HG02623 (cell line): ENCODE data around the gene OPRL1.

ENCODE experiments used
- ATAC-seq: cut with Tn5 transposase; IDR thresholded peaks from one replicate; pipeline ENCODE4 v1.9.1; 2021; ENCODE audit warnings: moderate library complexity; ENCODE audit not compliant: unreplicated experiment

The OPRL1 gene

DNA sequence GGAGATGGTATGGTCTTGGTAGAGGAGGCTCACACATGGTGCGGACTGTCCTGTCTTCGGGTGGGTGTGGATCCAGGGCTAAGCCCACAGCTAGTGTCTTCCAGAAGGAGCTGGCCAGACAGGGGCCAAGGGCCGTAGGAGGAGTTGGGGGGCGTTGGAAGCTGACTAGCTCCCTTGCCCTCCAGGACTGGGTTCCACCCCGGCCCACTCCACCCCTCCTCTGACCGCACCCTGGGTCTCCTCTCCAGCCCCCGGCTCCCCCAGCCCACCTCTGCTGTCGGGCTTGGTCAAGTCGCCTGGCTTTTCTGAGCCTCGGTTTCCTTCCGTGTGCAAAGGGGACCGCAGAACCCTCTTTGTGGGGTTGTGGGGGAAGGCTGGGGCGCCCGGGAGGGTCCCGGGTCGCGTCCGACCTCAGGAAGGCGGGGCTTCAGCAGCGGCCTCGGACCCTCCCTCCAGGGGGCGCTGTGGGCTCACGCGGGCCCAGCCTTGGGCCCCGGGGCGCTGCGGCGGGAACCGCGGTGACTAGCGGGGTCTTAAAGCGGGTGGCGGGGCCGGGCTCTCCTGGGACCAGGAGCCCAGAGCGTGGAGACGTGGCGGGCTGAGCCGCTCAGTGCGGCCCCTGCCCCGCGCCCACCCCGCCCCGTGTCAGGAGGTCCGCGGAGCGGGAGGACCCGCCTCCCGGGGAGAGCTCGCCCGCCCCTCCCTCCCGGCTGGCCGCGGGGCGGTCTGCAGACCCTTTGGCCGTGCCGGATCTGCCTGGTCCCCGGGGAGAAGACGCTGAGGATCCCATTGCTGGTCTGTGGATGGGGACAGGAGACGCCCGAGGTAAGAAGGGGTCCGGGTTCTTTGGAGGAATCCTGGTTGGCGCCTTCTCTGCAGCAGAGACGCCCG is 22.1 kb downstream of the OPRL1 start:
- ATAC-seq, result no peak

DNA sequence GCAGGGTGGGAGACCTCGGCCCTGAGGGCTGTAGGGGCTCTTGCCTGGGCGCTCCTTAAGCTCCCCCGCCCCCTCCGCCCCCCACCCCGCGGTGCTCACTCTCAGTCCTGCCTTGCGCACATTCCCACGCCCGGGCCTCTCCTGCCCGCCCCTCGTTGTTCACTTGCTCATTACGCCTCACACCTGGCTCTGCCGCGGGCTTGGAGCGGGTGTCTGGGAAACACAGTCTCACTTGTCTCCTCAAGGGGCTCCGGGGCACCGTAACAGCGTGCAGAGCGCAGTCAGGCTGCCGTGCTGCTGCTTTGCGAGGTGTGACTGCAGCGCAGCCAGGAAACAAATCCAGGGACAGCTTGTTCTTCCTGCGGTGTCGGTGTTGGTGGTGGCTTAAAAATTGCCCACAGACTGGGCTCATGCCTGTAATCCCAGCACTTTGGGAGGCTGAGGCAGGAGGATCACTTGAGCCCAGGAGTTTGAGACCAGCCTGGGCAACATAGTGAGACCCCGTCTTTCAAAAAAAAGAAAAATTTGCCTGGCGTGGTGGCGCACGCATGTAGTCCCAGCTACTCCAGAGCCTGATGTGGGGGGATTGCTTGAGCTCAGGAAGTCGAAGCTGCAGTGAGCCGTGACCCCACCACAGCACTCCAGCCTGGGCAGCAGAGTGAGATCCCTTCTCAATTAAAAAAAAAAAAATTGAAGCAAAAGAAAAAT is 22.9 kb downstream of the OPRL1 start:
- ATAC-seq, result no peak

DNA sequence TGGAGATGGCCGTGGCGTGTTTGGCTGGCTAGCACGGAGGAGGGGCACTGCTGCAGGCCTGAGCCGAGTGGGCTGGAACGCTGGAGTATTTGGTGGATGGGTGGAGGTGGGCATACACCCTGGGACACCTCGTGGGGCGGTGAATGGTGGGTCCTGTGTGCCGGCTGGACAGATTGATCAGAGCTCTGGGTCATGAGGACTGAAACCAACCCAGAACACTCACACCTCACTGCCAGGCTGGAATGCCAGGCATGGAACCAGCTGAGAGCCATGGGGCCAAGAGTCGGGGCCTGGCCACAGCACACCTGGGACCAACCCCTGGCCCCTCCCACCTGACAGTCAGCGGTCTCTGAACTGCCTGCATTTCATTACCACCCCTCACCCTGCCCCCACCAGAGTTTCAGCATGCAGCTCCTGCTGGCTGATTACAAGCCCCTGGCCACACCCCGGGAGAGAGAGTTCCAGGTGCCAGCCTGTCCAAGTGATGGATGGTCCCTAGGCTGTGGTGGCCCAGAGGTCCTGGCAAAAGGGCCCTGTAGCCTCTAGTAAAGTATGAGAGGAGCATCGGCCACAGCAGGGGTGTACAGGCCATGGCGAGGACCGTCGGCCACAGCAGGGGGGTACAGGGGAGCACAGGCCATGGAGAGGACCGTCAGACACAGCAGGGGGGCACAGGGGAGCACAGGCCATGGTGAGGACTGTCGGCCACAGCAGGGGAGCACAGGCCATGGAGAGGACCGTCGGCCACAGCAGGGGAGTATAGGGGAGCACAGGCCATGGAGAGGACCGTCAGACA is 24.2 kb downstream of the OPRL1 start:
- no peak for ATAC-seq

DNA sequence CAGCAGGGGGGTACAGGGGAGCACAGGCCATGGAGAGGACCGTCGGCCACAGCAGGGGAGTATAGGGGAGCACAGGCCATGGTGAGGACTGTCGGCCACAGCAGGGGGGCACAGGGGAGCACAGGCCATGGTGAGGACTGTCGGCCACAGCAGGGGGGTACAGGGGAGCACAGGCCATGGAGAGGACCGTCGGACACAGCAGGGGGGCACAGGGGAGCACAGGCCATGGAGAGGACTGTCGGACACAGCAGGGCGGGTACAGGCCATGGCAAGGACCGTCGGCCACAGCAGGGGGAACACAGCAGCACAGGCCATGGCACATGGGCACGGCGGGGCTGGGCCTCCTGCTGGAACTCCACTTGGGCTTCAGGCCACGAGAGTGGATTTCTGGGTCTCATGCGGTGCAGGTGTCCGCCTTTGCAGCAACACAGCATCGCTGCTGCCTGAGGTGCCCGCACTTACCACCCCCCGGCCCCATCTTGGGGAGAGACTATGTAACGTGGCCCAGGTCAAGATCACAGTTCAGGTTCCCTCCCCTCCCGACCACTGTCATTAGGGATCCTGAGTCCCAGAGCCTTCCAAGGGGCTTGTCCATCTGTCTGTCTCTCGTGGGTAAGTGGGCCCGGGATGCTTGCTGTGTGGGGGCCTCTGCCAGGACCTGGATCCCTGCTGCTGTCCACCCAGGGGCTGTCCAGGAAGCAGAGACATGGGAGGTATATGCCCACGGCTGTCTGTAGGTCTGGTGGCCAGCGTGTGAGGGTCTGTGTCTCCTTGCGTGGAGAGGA is 25.0 kb downstream of the OPRL1 start:
- ATAC-seq, result no peak

DNA sequence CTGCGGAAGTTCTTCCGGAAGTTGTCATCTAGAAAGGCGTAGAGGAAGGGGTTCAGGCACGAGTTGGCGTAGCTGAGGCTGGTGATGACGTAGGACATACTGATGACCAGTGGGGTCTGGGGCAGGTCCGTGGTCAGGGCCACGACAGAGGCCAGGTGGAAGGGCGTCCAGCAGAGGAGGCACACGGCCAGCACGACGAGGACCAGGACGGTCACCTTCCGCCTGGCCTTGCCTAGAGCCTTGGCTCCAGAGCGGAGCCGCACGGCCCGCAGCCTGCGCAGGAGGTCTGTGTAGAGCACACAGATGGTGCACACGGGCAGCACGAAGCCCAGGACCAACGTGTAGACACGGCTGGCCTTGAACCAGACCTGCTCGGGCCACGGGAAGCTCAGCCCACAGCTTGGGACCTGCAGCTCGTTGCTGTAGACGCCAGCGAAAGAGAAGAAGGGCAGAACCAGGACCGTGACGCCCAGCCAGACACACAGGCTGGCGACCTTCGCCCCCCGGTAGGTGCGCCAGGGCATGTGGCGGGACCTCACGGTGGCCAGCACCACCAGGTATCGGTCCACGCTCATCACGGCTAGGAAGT is 26.1 kb downstream of the OPRL1 start:
- ATAC-seq, result no peak

DNA sequence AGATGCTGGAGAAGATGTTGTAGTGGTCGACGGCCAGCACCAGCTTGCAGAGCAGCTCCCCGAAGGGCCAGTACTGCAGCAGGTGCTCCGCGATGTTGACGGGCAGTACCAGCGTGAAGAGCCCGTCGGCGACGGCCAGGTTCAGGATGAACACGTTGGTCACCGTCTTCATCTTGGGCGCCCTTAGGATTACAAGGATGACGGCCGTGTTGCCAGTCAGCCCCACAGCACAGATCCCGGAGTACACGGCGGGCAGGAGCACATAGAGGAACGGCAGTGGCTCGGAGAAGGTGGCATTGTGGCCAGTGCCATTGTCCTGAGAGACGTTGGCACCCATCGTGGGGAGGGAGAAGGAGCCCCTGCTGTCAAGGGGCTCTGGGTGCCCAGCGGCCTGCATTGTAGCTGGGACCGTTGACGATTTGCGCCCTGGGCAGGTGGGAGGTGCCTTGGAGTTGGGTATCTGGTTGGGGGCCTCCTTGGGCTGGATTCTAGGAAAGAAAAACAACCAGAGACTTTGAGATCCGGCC is 26.6 kb downstream of the OPRL1 start:
- ATAC-seq, result no peak

DNA sequence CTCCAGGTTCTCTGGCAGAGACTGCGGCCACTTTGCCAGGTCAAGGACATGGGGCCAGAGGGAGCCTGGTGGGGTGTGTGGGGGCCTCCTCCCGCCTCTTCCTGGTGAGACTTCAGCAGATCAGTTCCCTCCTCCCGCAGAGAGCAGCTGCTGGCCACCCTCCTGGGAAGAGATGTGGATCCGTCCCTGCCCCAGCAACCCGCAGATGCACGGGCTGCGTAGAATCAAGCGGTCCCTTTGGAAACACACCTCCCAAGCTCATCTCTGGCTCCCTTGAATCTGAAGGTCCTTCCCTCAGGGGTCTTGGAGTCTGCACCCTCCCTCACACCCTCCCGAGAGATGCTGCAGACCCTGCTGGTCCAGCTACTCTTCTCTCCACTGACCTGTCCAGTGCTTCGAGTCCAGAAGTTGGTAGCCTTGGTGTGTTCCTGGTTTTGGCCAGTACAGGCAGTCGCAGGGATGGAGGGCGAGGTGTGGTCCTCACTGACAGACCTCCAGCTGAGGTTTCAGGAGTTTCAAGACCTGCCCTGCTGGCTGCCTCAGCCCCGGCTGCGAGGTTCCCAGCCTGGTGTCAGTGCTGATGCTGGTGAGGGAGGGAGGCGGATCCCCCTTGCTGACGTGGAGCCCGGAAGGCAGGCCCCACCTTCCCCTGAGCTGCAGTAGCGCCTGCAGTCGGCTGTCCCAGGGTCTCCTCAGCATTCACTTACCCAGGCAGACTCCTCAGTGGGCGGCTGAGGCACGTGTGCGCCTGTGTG is 27.3 kb downstream of the OPRL1 start, which contains the start of gene NPBWR2:
TSS of gene NPBWR2 (minus strand) at position 585 of the 755 bp plus-strand sequence. CDS start 734 bp downstream, outside the sequence.
- no peak for ATAC-seq

DNA sequence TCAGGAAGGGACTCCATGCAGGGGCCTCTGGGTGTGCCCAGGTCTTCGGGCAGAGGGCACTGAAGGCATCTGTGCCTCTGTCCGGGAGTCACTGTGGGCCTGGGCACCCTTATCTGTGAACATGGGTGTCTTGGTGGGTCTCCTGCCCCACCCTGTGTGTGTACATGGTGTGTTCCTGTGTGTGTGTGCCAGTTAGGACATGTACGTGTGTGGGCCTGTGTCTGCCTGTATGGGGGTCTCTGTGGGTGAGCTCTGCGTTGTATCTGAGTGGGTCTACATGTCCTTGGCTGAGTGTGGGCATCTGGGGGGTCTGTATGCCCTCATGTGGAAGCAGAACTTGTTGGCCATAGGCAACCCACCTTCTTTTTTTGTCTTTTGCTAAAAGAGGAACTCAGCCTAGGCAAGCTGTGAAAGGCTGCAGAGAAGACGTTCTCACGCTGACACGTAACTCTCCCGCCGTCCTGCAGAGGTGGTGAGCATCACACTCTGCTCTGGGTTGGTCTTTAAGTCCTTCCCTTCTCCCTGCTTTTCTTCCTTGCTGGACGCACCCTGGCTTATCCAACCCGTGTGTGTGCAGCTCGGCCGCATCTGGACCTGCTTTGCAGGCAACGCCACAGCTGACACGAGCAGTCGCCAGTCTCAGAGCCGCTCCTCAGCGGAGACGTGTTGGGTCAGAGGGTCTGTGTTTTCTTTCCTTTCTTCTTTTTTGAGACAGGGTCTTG is 28.0 kb downstream of the OPRL1 start:
- ATAC-seq, result no peak

DNA sequence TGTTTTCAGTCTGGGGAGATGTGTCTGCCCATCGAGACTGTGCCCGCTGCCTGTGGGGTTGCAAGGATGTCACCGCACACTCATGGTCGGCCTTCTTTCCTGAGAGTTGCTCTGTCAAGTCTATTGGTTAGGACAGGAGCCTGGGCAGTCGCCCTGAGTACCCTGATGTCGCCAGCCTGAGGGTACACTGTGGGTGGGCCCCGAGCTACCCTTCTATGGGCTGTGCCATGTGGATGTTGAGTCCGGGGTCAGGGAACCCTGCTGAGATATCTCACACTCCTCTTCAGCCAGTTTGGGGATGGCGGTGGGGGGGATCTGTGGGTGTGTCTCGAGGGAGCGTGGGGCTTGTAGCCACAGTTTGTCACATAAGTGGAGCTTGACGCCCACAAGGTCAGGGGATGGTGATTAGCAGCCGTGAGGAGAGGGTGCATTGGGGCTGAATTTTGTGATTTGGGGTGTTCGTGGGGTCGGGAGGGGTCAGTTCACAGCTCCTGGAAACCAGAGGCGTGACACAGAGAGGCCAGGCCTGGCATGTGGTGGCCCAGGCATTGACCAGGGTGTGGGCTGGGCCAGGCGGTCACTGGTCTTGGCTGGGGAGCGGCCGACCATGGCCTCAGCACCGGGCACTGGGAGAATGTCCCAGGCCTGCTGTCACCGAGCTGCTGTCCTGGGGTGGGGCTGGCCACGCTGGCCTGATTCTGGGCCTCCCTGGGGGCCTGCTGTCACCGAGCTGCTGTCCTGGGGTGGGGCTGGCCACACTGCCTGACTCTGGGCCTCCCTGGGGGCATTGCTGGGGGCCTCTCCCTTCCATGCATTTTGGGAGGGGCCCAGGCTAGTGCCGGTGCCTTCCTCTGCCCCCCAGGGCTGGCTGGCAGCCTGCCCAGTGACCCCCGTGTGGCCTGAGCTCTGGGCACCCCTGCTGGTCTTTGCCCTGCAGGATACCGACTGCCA is 29.1 kb downstream of the OPRL1 start:
- no peak for ATAC-seq

DNA sequence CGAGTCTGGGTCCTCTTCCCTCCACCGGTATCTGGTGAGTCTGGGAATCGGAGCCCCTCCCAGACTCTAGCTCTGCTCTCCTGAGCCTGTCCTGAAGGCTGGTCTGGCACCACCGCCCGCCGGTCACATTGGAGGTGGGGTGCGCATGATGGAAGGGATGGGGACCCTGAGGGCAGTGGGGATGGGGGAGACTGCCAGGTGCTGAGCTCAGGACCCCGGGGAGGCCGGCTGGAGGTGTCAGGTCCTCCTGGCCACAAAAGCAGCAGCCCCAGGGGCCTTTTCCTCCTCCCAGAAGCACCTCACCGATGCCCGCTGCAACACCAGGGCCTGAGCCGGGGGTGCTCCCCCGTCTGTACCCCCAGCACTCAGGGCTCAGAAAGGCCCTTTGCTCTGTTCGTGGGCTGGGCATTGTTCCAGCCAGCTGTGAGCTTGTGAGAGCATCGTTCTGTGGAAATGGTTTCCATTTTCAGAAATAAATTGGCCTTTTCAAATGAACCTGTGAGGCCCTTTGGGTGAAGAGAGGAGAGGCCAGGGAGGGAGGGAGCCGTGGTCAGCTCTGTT is 30.0 kb downstream of the OPRL1 start:
- no peak for ATAC-seq

DNA sequence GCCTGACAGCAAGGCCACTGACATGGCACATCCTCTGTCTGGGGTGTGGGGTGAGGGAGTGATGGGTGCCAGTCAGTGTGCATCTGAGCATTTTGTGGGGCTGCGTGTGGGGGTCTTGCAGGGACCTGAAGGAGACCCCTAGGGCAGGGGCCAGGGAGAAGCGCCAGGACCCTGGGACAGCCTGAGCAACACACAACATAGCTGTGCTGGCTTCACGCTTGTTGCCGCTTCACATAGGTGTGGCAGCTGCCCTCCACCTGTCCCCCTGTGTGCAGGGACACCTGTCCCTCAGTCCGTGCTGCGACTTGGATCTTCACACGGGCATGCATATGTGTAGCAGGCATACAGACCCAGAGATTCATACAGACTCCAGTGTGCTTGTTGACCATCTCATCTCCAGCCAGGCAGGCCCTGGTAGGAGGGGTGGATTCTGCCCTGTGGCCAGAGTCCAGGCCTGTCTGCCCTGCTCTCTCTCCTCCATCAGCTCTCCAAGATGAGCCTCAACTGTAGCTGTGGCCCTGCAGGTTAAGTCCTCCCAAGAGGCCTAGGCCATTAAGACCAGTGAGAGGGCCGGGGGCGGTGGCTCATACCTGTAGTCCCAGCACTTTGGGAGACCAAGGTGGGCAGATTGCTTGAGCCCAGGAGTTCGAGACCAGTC is 30.7 kb downstream of the OPRL1 start:
- ATAC-seq, result no peak

DNA sequence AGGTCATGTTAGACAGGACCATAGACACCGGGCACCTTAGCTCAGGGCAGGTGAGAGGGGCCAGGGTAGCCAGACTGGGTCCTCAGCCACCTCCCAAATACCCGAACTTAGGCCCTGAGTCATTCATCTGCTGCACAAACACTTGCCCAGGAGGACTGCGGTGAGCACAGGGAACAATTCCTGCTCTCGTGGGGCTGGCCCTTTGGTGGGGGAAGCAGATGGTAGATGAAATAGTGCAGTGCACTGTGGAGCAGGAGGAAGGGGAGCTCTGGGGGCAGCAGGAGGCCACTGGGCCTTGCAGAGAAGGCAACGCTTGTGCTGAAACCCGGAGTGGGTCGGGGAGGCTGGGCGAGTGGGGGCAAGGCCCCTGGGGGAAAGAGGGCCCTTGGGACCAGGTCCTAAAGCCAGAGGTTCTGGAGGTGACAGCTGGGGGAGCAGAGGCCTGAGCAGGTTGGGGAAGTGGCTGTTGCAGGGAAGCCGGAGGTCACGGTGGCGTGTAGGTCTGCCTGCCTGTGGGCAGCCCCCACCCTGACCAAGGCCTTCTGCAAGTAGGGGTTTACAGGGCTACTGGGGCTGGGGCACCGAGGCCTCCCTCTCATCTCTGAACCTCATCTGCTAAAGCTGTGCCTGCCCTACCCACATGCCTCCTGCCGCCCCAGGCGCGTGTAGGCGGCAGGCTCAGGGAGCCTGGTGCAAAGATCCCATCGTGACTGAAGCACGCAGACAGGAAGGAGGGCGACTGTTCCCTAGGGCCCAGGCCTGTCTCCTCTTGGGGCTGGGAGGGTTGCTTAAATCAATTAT is 32.2 kb downstream of the OPRL1 start:
- ATAC-seq, result no peak

DNA sequence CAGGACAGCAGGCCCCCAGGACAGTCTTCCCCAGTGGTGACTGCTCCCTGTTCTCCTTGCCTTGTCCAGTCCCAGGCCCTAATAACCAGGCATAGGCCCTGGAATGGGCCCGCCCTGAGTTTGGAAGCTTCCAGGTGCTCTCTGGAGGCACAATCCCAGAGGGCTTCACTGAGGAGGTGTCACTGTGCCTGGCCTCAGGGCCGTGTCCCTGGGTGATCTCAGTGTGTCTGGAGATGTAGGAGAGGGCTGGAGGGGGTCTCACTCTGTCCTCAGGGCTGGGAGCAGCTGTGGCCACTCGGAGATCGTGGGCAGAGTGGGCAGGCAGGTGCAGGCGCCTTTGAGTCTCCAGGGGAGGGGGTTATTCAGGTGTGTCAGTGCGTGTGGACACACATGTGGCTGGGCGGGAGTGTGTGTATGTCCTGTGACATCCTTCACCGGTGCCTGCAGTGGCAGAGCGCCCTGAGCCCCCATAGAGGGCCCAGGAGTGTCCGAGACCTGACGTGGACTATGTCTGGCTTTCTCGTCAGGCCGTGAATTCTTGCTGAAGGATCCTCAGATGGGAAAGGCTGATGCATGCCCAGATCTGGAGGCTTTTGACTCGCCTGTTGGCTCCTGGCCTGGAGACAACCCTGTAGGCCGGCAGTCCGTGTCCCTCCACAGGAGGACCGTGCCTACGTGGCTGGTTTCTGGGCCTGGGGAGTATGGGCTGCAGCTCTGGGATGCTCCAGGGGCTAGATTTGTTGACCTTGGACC is 33.0 kb downstream of the OPRL1 start:
- ATAC-seq, result no peak

DNA sequence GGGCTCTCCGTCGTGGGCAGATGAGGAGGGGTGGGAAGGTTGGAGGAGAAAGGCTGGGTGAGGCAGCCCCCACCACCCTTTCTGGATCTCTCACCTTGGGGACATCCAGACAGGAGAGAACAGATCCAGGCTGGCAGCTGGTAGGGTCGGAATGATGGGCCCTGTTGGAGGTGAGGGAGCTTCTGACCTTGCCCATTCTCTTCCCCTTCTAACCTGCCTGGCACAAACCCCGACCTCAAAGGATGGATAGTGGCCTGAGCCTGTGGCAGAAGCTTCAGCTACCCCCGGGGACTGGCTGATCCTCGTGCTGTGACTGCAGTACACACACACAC is 33.5 kb downstream of the OPRL1 start:
- ATAC-seq, result no peak

DNA sequence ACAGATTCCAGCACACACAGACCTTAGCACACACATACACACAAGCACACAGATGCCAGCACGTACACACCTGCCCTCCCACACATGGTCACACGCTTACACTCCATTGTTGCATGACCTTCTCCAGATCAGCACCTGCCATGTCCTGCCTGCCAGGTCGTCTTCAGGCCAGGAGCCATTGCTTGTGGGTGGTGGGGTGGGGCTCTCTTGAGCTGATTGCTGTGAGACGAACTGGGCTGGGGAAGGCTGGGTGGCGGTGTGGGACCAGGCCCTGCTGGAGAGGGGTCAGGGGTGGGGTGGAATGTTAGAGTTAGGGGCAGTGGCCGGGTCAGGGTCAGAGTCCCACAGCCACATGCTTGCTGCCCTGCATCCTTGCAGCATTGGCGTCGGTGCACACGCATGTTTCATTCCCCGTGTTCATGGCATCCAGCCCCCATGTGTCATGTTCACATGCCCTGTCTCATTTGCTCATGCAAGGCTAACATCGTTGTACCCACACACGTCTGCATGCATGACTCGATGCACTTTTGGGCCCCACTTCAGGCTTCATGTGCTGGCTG is 34.0 kb downstream of the OPRL1 start:
- no peak for ATAC-seq
